NCI-H1694 treated with DMSO at 0.1 percent for 48 hours (cell line): ENCODE measurements around the gene MADD.
"Not testable (repeated sequence)": the region's sequence is repeated elsewhere in the genome, so short reads cannot be mapped to it uniquely, and the experiment has no call there.

Experiments
- DNase-seq: peaks from one replicate; lab custom pipeline; 2025; lab: John Stamatoyannopoulos, UW

The MADD gene

GRCh38 chr11:47324520-47324919 lies 54.6 kb downstream of the MADD start:
- no peak for DNase-seq

DNA sequence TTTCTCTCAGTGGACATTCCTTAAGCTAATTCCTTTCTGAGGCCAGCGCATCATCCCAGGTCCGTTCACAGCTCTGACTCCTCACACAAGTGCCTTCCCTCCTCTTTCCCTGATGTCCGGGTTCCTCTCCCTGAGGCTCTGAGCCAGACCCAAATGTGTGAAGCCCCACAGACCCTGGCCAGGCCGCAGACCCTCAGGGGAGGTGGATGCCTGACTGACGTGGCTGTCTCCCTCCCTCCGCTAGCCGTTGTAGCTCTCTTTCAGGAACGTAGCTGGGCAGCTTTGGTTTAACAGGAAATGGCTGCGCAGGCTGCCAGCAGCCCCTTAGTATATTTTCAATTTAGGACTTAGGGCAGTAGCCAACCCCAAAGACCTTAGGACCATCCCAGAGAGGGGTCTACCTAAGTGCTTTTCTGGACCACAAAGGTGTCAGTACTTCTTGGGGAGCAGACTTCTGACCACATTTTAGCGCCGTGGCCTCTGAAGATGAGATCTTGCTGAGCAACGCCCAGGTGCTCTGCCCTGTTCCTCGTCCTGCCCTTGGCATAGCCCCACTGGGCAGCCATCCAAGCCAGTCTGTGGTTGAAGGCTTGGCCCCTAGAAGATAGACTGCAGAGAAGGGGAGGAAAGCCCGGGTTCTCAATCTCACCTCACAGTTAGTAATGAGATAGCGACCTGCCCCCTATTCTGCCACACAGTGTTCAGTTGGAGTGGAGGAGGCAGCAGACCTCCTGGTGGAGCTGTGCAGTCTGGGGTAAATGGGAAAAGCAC lies 55.5 kb downstream of the MADD start:
- DNase-seq = no peak

- DNase-seq = no peak
Measured at GRCh38 chr11:47326198-47326597, 56.3 kb downstream of the MADD start.

DNA sequence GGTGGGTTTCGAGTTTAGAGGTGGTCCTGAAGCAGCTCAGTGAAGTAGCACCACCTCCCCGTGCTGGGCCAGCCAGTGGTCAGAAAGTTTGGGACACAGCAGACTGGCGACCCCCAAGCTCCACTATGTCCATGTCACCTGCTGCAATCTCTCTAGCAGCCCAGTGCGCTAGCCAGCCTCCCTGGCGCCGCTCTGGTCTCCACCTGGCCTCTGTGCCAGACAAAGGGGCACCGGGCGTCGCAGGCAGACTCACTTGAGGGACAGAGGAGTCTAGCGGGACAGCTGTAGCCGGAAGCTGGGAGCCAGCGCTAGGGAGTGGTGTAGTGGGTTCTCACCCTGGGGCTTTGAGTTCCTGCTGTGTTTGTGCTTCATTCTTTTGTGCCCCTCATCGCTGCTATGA lies 57.1 kb downstream of the MADD start:
- DNase-seq = no peak

GRCh38 chr11:47327949-47328348 lies 58.0 kb downstream of the MADD start:
- no peak for DNase-seq

GRCh38 chr11:47328449-47329390 lies 58.8 kb downstream of the MADD start:
- no peak for DNase-seq

- DNase-seq = no peak
Measured at GRCh38 chr11:47329431-47329986, 59.6 kb downstream of the MADD start.

DNA sequence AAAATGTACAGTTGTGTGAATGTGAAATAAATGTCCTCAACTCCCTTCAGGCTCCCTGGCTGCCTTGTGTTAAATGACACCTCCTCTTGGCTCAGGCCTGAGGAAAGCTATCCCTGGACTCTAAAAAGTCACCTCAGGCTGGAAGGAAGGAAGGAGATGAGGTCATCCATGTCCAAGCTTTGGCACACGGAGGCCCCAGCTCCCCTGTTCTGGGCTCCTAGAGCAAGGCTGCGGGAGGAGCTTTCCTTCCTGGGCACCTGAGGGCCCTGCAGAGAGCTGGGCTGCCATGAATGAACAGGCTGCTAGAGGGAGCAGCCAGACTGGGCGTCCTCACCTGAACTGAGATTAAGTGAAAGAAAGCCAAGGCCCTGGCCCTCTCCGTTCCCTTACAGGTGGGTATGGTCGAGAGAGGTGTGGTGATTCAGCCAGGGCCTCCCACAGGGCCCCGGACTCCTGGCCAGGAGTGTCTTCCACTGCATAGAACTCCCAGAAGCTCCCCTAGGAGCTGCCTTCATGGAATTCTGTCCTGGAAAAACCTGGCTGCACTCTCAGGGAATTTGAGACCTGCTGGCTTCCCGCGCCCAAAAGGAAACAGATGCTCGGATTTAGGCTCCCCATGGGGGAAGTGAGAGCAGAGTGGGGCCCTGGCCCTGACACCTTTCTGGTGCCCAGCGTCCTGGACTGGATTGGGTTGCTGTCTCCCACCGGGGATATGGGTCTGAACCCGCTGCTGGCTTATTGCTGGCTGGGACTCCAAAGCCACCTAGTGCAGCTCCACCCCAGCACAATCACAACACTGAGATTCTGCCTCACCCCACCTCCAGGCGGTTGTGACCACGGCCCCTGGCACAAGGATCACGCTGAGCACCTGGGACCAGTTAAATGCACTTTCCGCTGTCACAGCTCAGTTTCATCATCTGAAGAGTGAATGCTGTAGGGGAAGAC lies 60.3 kb downstream of the MADD start:
- DNase-seq = no peak

DNA sequence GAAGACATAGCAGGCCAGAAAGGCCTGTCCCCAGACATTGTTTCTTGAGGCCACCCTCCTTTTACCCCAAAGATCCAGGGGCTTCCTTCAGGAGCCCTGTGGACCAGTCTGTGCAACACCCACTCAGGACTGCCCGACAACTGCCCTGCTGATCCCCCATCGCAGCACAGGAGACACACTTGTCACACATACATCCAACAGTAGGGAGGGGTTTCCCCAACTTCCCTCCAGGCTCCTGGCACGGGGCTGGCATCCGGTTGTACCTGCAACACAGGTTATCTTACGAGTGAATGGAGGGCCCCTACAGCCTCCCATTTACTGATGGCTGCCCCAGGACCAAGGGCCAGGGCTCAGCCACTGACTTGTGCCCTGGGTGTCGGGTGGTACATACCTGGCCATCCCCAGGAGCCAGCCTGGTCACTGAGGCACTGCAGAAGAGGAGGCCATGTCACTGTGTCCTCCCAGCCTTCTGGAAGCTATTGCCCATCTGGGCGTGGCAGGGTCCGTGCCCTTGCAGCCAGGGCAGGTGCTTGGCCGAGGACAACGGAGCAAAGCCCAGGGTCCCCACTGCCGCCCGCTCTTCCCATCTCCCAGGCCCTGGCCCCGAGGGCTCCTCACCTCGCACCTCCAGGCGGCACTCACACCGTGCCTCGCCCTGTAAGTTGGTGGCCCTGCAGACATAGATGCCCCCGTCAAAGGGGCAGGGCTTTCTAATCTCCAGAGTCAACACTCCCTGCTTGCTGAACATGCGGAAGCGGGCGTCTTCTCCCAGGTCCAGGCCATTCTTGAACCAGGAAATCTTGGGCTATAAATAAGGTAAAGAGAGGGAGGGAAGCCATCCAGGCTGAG lies 61.7 kb downstream of the MADD start:
- DNase-seq = no peak

DNA sequence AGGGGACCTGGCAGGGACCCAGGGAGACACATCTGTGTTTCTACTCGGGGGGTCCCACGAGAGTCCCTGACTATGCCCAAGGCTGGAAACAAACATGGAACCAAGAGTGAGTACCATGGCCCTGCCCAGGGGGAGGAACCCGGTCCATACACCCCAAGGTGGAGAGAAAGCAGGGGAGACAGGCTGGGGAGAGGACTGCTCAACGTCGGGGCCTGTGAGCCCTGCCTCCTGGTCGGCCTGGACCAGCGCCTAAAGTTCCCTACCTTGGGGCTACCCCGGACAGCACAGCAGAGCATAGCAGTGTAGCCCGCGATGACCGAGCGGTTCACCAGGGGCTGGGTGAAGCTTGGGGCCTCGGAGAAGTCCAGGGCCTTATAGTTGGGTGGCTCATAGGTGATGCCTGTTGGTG lies 62.4 kb downstream of the MADD start:
- no peak for DNase-seq

GRCh38 chr11:47332791-47333525 lies 63.0 kb downstream of the MADD start:
- no peak for DNase-seq

- no peak for DNase-seq
Measured at GRCh38 chr11:47333526-47333845, 63.6 kb downstream of the MADD start.

- no peak for DNase-seq
Measured at GRCh38 chr11:47333886-47334443, 64.0 kb downstream of the MADD start.

DNA sequence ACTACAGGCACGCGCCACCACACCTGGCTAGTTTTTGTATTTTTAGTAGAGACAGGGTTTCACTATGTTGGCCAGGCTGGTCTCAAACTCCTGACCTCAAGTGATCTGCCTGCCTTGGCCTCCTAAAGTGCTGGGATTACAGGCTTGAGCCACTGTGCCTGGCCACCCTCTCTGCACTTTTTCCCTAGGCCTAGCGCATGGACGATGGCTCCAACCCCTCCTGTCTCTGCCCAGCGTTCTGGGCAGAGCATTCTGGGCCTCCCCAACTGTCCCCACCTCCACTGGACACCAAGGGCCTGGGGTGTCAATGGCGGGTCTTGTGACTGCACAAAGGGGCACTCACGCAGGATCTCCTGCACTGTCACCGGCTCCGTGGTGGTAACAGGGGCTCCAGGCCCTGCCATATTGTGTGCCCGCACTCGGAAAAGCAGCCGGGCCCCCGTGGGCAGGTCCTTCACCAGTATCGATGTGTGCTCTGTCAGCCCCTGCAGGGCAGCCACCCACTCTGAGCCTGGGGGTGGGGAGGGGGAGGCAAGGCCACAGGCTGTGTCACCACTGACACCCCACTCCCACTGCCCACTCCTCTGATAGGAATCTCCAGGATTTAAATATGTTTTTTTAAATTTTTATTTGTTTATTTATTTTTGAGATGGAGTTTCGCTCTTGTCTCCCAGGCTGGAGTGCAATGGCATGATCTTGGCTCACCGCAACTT lies 64.9 kb downstream of the MADD start:
- not testable (repeated sequence) for DNase-seq

DNA sequence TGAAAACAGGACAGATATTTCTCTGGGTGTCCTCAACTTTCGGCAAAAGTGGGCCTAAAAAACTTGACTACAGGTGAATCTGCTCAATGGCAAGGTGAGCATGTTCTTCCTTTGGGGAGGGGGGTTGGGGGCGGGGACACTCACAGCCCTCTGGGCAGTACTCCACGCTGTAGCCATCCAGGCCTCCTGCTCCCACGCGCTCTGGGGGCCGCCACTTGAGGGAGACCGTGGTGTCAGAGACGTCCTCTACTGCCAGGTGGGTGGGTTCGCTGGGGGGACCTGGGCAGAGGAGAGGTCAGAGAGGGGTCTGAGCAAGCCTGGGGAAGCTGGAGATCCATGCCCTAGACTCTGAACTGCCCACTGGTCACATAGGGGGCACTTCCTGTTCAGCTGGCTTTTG lies 65.8 kb downstream of the MADD start:
- no peak for DNase-seq

- DNase-seq = no peak
Measured at GRCh38 chr11:47336595-47336994, 66.7 kb downstream of the MADD start.

DNA sequence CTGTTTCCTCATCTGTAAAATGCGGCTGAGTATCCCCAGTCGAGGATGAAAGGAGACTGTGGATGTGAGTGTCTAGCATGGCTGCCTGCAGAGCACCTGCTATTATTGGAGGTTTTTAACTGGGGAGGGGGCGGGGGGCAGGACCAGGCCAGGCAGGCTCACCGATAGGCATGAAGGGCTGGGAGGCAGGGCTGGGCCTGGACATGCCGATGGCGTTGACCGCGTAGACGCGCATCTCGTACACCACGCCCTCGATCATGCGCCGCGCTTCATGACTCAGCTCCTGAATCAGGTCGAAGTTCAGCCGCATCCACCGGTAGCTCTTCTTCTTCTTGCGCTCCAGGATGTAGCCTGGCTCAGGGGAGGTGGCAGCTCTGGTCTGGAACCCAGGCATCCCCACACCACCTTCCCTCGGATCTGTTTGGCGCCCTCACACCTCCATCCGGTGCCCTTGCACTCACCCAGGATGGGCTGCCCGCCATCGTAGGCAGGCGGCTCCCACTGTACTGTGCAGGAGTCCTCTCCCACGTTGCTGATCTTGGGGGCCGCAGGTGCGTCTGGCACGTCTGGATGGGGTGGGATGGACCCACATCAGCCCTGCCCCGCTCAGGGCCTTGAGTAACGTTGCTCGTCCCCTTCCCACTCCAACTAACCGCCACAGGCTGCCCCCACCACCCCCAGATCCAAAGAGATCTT lies 67.4 kb downstream of the MADD start:
- no peak for DNase-seq

DNA sequence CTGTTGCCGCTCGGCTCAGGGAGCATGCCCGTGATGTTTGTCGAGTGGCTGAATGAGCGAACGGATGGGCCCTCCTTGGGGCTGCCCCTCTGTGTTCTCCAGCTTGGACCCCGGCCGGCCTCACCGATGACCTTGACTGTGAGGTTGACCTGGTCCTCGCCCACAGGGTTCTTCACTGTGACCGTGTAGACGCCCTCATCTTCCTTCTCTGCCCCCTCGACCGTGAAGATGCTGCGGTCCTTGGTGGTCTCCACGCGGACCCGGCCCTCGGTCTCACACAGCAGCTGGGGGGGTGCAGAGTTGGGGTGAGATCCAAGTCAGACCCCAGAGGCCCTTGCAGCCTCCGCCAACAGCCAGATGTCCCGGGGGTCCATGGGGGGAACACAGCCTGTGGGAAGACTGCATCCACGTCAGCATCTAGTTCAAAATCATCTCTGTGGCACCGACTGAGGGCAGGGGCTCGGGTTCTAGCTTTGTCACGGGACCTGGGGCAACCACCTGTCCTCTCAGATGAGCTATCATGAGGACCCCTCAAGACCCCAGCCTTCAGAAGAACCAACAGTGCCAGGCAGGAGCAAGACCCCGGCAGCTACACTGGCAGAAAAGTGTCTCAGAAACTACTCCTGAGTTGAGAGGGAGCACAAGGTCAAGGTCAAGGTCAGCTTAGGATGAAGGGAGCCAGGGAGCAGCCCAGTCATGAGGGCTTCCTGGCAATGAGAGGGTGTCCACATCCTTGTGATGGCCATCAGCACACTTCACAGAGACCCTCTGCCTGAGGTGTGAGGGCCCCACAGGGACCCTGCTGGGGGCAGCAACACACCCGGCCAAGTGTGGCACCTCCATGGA lies 68.7 kb downstream of the MADD start:
- DNase-seq = no peak
